ENCODE data around the gene SNX18.

SNX18 gene

GRCh38 chr5:54518818-54519508 is 1.4 kb downstream of the SNX18 start:
- no peak for TF ChIP-seq CTCF (IDR thresholded peaks at IDR 0.05; ENCODE audit: borderline replicate concordance, insufficient read depth, low read depth, low read length)
- H3K4me3 ChIP-seq (ENCODE audit: low read depth, low read length) = no peak overlapping the region

GRCh38 chr5:54519509-54519876 is 1.9 kb downstream of the SNX18 start:
- no peak overlapping the region for H3K4me3 ChIP-seq (ENCODE audit: low read depth, low read length)
- no peak for TF ChIP-seq CTCF (IDR thresholded peaks at IDR 0.05; ENCODE audit: borderline replicate concordance, insufficient read depth, low read depth, low read length)

- H3K4me3 ChIP-seq (ENCODE audit: low read depth, low read length) = no peak overlapping the region
- TF ChIP-seq CTCF (IDR thresholded peaks at IDR 0.05; ENCODE audit: borderline replicate concordance, insufficient read depth, low read depth, low read length) = no peak
These were observed 2.9 kb downstream of the SNX18 start for GRCh38 chr5:54520438-54520846.

DNA sequence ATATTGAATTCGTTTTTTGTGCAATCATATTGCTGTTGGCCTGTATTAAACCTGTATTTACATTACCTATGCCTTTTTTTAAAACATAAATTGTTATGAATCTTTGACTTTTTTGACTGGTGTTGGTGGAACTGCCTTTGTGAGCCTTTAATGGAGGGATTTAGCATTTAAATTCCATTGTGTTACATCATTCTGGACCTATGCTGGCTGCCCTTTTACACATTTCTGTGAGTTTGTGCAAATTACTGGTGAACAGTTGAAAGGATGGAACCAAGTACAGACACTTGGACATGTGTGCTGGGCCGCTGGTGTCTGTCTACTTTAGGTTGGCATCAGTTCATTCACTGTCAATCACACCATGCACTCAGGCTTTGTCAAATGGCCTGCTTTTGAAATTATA is 3.4 kb downstream of the SNX18 start:
- TF ChIP-seq CTCF (IDR thresholded peaks at IDR 0.05; ENCODE audit: borderline replicate concordance, insufficient read depth, low read depth, low read length) = no peak
- no peak overlapping the region for H3K4me3 ChIP-seq (ENCODE audit: low read depth, low read length)

DNA sequence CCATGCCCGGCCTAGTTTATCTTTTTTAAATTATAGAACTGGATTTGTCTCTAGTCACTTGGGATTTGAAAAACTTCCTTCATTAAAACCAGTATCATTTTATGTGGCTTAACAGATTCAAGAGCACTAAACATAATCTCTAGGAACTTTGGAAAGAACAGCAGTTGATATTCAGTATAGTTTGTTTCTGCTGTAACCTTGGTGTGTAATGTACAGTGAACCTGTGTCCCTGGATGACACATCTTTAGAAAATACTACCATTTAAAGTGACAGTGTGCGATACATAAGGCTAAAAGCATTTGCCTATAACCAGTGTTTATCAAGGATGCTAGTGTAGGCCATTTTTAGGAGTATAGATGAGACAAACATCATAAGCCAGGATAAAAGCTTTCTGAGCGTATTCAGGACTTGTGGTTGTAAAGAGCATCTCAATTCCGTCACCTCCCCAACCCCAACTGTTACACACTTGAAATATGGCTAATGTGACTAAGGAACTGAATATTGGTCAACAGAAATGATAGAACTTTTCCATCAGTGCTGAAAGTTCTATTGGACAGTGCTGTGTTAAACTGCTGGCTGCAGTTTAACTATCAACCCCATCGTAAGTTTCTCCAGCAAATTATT is 4.4 kb downstream of the SNX18 start:
- H3K4me3 ChIP-seq (ENCODE audit: low read depth, low read length) = no peak overlapping the region
- no peak for TF ChIP-seq CTCF (IDR thresholded peaks at IDR 0.05; ENCODE audit: borderline replicate concordance, insufficient read depth, low read depth, low read length)

GRCh38 chr5:54523534-54523933 is 6.0 kb downstream of the SNX18 start:
- H3K4me3 ChIP-seq (ENCODE audit: low read depth, low read length) = no peak overlapping the region
- TF ChIP-seq CTCF (IDR thresholded peaks at IDR 0.05; ENCODE audit: borderline replicate concordance, insufficient read depth, low read depth, low read length) = no peak

DNA sequence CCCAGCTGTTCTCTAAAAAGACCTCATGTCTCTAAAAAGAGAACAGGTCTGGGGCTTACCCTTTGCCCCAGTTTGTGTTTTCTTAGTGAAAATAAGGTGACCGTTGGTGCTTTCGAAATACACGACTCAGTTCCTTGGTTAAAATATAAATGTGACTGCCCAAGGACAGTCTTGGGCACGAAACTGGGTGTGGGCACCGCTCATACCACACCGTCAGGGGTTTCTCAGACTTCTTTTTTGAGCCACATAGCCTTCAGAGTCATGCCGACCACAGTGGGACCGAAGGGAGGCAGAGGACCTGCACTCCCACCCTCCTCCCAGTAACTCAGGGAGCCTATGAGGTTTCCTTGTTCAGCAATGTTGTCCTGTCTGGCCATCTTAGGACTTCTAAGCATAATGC is 6.5 kb downstream of the SNX18 start:
- no peak overlapping the region for H3K4me3 ChIP-seq (ENCODE audit: low read depth, low read length)
- TF ChIP-seq CTCF (IDR thresholded peaks at IDR 0.05; ENCODE audit: borderline replicate concordance, insufficient read depth, low read depth, low read length) = no peak
